GM06990 (cell line): Measurements from ENCODE around the gene BTLA.

Experiments
- DNase-seq: peaks from one replicate; pipeline ENCODE4 v3.0.0-alpha.2; 2011; ENCODE audit not compliant: insufficient read length; ENCODE audit errors: extremely low read depth
- H3K27me3 ChIP-seq: replicated peaks from 2 replicates; pipeline ENCODE4 v1.6.0; 2011; ENCODE audit warnings: low read length; ENCODE audit not compliant: control insufficient read depth, insufficient read depth
- H3K36me3 ChIP-seq: 2 replicates; pipeline ENCODE4 v1.5.1; 2011; ENCODE audit warnings: low read length; ENCODE audit not compliant: control insufficient read depth, insufficient read depth
- H3K4me3 ChIP-seq: replicated peaks from 2 replicates; pipeline ENCODE4 v1.5.1; 2011; ENCODE audit warnings: low read depth, mild to moderate bottlenecking, control low read depth, low read length
- CTCF ChIP-seq: IDR thresholded peaks from 2 replicates; pipeline ENCODE4 v1.5.1; 2011; ENCODE audit warnings: low read length, control low read depth, mild to moderate bottlenecking, inconsistent platforms; ENCODE audit not compliant: insufficient read depth, poor library complexity, severe bottlenecking

BTLA gene

GRCh38 chr3:112456147-112456546 lies 43.1 kb downstream of the BTLA start:
- Histone ChIP-seq H3K27me3 (no peaks in the 10 kb centered on the region), H3K36me3 (no peaks in the 10 kb centered on the region), H3K4me3 (no peak overlapping the region)
- DNase-seq, result no peak
- no peak for TF ChIP-seq CTCF

- Histone ChIP-seq H3K4me3 (no peak overlapping the region), H3K36me3 (no peaks in the 10 kb centered on the region), H3K27me3 (no peaks in the 10 kb centered on the region)
- TF ChIP-seq CTCF, result no peak
- no peak for DNase-seq
Observed at GRCh38 chr3:112448939-112449338, 50.3 kb downstream of the BTLA start.

DNA sequence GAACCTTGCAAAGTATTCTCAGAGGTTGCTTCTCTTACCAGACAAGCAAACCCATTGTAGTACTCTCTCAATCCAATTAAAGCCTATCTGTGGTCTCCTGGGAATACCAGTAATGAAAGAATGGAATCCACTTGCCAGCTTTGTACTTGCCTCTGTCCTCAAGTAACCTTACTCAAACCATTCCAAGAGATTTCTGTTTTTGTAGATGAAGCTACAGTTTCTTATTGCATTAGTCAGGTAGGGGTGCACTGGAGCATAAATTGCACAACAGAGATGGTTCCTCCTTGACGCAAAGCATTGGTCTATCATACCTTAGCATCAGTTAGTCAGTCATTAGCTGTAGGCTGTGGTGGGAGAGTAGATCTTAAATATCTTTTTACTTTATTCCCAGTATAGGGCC lies 52.9 kb downstream of the BTLA start:
- Histone ChIP-seq H3K27me3 (no peaks in the 10 kb centered on the region), H3K4me3 (no peak overlapping the region), H3K36me3 (no peaks in the 10 kb centered on the region)
- no peak for DNase-seq
- no peak for TF ChIP-seq CTCF

GRCh38 chr3:112445839-112446238 lies 53.4 kb downstream of the BTLA start:
- TF ChIP-seq CTCF, result no peak
- Histone ChIP-seq H3K4me3 (no peak overlapping the region), H3K27me3 (no peaks in the 10 kb centered on the region), H3K36me3 (no peaks in the 10 kb centered on the region)
- no peak for DNase-seq

DNA sequence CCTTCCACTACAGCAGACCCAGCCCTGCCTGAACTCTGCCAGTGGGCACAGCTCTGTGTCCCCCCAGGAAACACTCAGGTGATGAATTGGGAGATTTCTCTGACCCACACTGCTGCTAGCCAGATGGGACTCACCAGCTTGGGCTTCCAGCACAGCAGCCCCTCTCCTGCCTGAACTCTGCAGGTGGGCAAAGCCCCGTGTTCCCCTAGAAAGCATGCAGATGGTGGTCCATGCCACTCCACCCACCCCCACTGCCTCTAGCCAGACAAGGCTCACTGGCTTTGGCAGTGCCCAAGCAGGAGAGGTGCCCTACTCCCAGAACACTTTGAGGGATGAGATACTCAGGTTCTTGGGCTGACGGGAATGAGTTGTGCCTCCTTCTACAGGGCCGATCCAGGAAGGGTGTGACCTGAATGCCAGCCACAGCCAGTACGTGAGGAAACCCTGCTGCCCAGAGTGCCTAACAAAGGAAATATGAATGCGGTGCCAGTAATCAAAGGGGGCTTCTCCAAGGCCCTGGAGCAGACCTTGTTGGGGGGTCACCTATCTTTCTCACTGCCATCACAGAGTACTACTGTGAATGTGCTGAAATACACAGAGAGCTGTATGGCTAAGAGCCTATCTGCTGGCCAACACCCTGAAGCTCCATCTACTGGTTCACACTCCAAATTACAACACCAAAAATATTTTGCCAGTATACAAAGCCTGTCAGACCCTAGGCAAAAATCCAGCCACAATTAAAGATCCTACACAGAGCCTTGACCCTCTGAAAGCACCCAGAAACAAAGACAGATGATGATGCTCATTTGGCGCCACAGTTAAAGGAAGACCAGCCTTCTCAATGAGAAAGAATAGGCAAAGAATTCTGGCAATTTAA lies 61.9 kb downstream of the BTLA start:
- Histone ChIP-seq H3K27me3 (no peaks in the 10 kb centered on the region), H3K4me3 (no peak overlapping the region), H3K36me3 (no peaks in the 10 kb centered on the region)
- DNase-seq, result no peak
- TF ChIP-seq CTCF, result peak; percentile 69
